Fibroblast of villous mesenchyme (primary cell): ENCODE data around the gene KRT34. TPM values are rescaled to one million over a fixed set of nuclear protein-coding genes. Genes with fewer than 3 reads are reported as not detected.

ENCODE experiments used
- DNase-seq: peaks from one replicate; pipeline ENCODE4 v3.0.0-alpha.2; 2010; ENCODE audit warnings: low read depth
- H3K4me3 ChIP-seq: 2 replicates; pipeline ENCODE4 v1.5.1; 2011; ENCODE audit warnings: low read depth, mild to moderate bottlenecking, low read length
- CTCF ChIP-seq: IDR thresholded peaks from 2 replicates; pipeline ENCODE4 v1.5.1; 2012; ENCODE audit warnings: low read depth, mild to moderate bottlenecking, low read length; ENCODE audit not compliant: insufficient read depth
- total RNA-seq: library from RNA; depleted of rRNA; stranded (reverse); fragments of >200 nt; gene quantifications from 2 replicates; pipeline ENCODE4 v1.2.3, GENCODE V29; 2012

KRT34 gene
- total RNA-seq, 1 donor: 28.9 TPM

DNA sequence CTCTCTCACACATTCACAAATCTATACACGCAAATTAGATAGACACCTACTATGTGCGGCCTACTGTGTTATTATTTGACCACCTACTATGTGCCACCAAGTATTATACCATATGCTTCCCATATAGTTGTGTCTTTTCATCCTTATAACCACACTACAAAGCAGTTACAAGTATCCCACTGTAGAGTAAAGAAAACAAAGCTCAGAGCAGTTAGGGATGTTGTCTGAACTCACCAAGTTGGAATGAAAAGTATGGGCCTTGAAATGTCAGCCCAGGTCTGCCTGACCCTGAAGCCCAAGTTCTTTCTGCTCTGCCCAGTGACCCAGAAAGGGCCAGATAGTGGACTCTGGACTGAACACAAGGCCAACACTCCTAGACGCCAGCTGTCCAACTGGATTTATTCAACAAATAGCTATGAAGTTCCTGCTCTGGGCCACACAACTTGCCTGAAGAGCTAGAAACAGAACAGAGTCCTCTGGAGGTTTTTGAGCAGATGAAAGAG lies 33.8 kb upstream of the KRT34 start:
- no peak for TF ChIP-seq CTCF
- H3K4me3 ChIP-seq: no peak overlapping the region
- peak; percentile 77 for DNase-seq

GRCh38 chr17:41415411-41415810 lies 33.3 kb upstream of the KRT34 start:
- DNase-seq: peak; percentile 19
- H3K4me3 ChIP-seq: no peak overlapping the region
- no peak for TF ChIP-seq CTCF

GRCh38 chr17:41413982-41414381 lies 31.9 kb upstream of the KRT34 start:
- H3K4me3 ChIP-seq: no peak overlapping the region
- TF ChIP-seq CTCF: no peak
- no peak for DNase-seq

DNA sequence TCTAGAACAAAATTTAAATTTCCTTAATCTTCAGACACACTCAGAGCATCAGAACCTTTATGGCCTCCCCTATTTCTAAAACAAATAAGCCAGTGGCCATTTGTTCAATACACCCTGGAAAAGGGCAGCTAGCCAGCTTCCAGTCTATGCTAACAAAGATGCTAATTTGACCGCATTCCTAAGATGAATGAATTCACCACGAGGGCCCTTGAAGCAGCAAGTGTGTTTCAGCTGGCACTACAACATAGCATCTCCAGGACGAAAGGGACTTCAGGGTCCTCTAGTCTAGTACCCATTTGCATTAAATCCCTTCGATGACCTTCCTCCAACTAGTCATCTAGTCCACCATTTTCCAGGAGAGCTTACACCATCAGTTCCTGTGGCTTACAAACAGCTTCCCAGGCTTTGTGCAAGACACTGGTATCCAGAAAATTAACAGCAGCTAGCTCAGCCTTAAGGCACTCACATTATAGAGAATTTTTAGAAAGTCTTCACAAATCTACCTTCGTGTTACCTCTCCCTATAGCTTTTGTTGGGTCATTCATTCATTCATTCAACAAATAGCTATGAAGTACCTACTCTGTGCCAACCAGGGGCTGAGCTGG lies 31.3 kb upstream of the KRT34 start:
- H3K4me3 ChIP-seq: no peak overlapping the region
- DNase-seq: no peak
- TF ChIP-seq CTCF: no peak

DNA sequence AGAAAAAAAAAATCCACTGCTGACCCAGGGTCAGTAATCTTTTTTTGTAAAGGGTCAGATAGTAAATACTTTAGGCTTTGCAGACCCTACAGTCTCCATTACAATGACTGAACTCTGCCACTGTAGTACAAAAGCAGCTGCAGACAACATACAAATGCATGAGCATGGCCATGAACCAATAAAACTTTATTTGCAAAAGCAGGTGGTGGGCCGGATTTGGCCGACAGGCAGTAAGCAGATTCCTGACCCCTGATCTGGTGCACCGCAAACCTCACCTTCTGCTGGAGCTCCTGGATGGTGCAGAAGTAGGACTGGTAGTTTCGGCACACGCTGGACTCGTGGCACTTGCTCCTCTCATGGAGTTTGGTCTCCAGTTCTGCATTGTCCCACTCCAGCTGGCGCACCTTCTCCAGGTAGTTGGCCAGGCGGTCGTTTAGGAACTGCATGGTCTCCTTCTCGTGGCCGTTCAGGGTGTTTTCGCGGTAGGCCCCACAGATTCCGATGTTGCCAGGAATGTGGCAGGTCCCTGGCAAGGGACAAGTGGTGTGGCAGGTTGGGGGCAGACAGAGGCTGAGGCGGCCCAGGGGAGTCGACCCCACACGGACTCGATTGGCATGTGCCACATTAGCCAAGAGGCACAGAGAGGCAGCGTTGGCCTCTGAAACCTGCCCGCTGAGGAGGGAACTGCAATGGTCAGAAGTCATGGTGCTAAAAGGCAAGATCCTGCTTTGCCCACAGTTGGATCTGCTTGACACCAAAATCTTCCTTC lies 29.1 kb upstream of the KRT34 start:
- DNase-seq: no peak
- H3K4me3 ChIP-seq: no peak overlapping the region
- no peak for TF ChIP-seq CTCF

GRCh38 chr17:41407226-41407625 lies 25.1 kb upstream of the KRT34 start:
- DNase-seq: no peak
- no peak overlapping the region for H3K4me3 ChIP-seq
- no peak for TF ChIP-seq CTCF
